GM21381 (cell line): ENCODE results near the gene LMX1A.

Experiments
- ATAC-seq: cut with Tn5 transposase; IDR thresholded peaks from one replicate; pipeline ENCODE4 v1.9.1; 2021; ENCODE audit warnings: mild to moderate bottlenecking, moderate library complexity; ENCODE audit not compliant: unreplicated experiment

Gene LMX1A

GRCh38 chr1:165169028-165169427 lies 187.5 kb downstream of the LMX1A start:
- no peak for ATAC-seq

- no peak for ATAC-seq
Measured at GRCh38 chr1:165168467-165168866, 188.0 kb downstream of the LMX1A start.

GRCh38 chr1:165162671-165163241 lies 193.8 kb downstream of the LMX1A start:
- ATAC-seq = no peak

GRCh38 chr1:165161130-165161529 lies 195.4 kb downstream of the LMX1A start:
- ATAC-seq = no peak

GRCh38 chr1:165153182-165153581 lies 203.3 kb downstream of the LMX1A start:
- no peak for ATAC-seq

GRCh38 chr1:165152727-165153126 lies 203.8 kb downstream of the LMX1A start:
- ATAC-seq = no peak

GRCh38 chr1:165152109-165152508 lies 204.4 kb downstream of the LMX1A start:
- ATAC-seq = no peak
